Measurements from ENCODE around the gene CDO1. TPM values are rescaled to one million over a fixed set of nuclear protein-coding genes. Genes with fewer than 3 reads are reported as not detected.

The CDO1 gene
- total and polyA plus RNA-seq, 2 of the 8 experiments (the other 6 are each of a cell fraction or from before 2014, with no cell fraction given): 26.1 to 29.5 TPM

DNA sequence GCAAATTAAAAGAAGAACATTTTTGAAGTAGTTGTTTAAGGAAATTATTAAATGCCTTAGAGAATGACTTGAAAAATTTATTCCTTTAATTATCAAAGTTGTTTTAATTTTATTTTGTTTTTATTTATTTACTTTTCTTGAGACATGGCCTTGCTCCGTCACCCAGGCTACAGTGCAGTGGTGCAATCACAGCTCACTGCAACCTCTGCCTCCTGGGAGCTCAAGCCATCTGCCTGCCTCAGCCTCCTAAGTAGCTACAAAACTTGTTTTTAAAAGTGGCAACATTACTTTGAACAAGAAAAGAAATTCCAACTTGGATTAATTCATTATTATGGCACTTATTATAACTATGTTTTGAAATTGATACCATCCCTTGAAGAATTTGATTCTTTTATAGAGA is 29.0 kb downstream of the CDO1 start:
- no peak overlapping the region for H4K91ac ChIP-seq (replicated peaks; ENCODE audit: insufficient read length, low read length)
- POLR2A ChIA-PET (ENCODE audit: partially characterized antibody): no interaction called here

More for the DNA sequence above, 29.0 kb downstream of the CDO1 start:
- no peaks in the 10 kb centered on the region for H3K79me2 ChIP-seq (ENCODE audit: control insufficient read depth in 1 of 2, insufficient read depth in 2 of 2, low read length in 2 of 2)
- TF ChIP-seq, protein P1, sequence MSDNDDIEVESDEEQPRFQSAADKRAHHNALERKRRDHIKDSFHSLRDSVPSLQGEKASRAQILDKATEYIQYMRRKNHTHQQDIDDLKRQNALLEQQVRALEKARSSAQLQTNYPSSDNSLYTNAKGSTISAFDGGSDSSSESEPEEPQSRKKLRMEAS (IDR thresholded peaks at IDR 0.05): no peak
- TF ChIP-seq NRF1 (IDR thresholded peaks at IDR 0.05; ENCODE audit: low read depth, low read length): no peak
- TF ChIP-seq SP4 (IDR thresholded peaks at IDR 0.05; ENCODE audit: low read length): no peak
- TF ChIP-seq CEBPB (IDR thresholded peaks at IDR 0.05; ENCODE audit: low read depth, low read length): no peak
- no peak for TF ChIP-seq TBP (IDR thresholded peaks at IDR 0.05; ENCODE audit: low read depth, low read length)
- no peaks in the 10 kb centered on the region; a peak in 2 of 7 replicates for H3K4me1 ChIP-seq (replicated peaks in 1 of 4; ENCODE audit: control insufficient read depth in 3 of 4, insufficient read depth in 4 of 4, low read length in 3 of 4)
- H4K20me1 ChIP-seq (replicated peaks in 1 of 2; ENCODE audit: control insufficient read depth in 1 of 2, insufficient read depth in 2 of 2, low read length in 2 of 2): no peaks in the 10 kb centered on the region
- FAIRE-seq (no peak), DNase-seq (ENCODE audit: low read depth in 1 of 2, low spot score in 2 of 2) (no peak)
- no peak overlapping the region for H3K4me3 ChIP-seq (ENCODE audit: extremely low read depth in 1 of 4, insufficient read depth in 2 of 4, low read depth in 3 of 4, low read length in 4 of 4)
- no peak overlapping the region for H2BK15ac ChIP-seq (ENCODE audit: low read length)
- CTCF ChIA-PET (ENCODE audit: partially characterized antibody): interaction anchor here (1.8 to 7.1 kb wide), 3 partner anchors 13 to 16 kb away, joined by 7 to 78 read pairs (median 10); no protein-coding TSS in a partner anchor
- H3K14ac ChIP-seq (ENCODE audit: insufficient read length): no peak overlapping the region
- no peaks in the 10 kb centered on the region for H3K23me2 ChIP-seq (ENCODE audit: low read depth, low read length)
- no peak overlapping the region for H3K27ac ChIP-seq (ENCODE audit: low read depth, low read length)
- no peak overlapping the region for H3K9ac ChIP-seq (replicated peaks in 1 of 4; ENCODE audit: extremely low read depth in 1 of 4, low read depth in 3 of 4, low read length in 3 of 4)
- no peak overlapping the region for H2BK20ac ChIP-seq (ENCODE audit: low read length)
- no peak overlapping the region for H4K8ac ChIP-seq (ENCODE audit: extremely low read depth, insufficient read depth, low read length)
- no peaks in the 10 kb centered on the region for H3K27me3 ChIP-seq (replicated peaks in 1 of 4; ENCODE audit: control insufficient read depth in 3 of 4, extremely low read depth in 1 of 4, insufficient read depth in 3 of 4, low read length in 3 of 4)
- H3K9me3 ChIP-seq (ENCODE audit: insufficient read depth in 2 of 2, low read depth in 1 of 2, low read length in 1 of 2): peaks cover 0 to 3% of the 10 kb centered on the region in 2 experiments; a peak in 1 of 4 replicates
- no peak overlapping the region for H2BK12ac ChIP-seq (ENCODE audit: low read depth, low read length)
- H3K79me1 ChIP-seq (ENCODE audit: low read depth, low read length): no peaks in the 10 kb centered on the region
- no peaks in the 10 kb centered on the region; a peak in 1 of 8 replicates for H3K36me3 ChIP-seq (ENCODE audit: control insufficient read depth in 2 of 4, insufficient read depth in 4 of 4, low read length in 3 of 4)
- no peak overlapping the region for H2BK120ac ChIP-seq (replicated peaks; ENCODE audit: low read depth, low read length)
- no peak overlapping the region for H2AFZ ChIP-seq (ENCODE audit: low read length)
- H4K5ac ChIP-seq (ENCODE audit: insufficient read length, low read depth, low read length): no peak overlapping the region
- no peak overlapping the region for H2AK5ac ChIP-seq (ENCODE audit: low read depth, low read length)
- H3K18ac ChIP-seq (ENCODE audit: extremely low read depth, low read length): no peak overlapping the region
- no peak overlapping the region for H3K4me2 ChIP-seq (ENCODE audit: insufficient read depth in 1 of 2, low read depth in 2 of 2, low read length in 2 of 2)
- H3K23ac ChIP-seq (ENCODE audit: insufficient read length): no peak overlapping the region
- 45% methylated on average over 1 of the region's 1 CpG; no CpG with 5 or more reads in 1 of the 2 experiments for WGBS, 2 experiments (ENCODE audit: extremely low coverage in 1 of 2, insufficient coverage in 1 of 2, insufficient read length in 1 of 2, insufficient replicate concordance in 2 of 2, low coverage in 1 of 2, low lambda C conversion rate in 2 of 2, missing lambda C conversion rate in 1 of 2)
- H3K4ac ChIP-seq (replicated peaks; ENCODE audit: insufficient read length, low read depth, low read length): no peak overlapping the region
- H2BK5ac ChIP-seq (ENCODE audit: low read depth, low read length): no peak overlapping the region
- no peak overlapping the region for H3K56ac ChIP-seq (replicated peaks; ENCODE audit: insufficient read length, low read depth, low read length)
